NOMO-1 treated with DMSO at 0.1 percent for 48 hours (cell line): ENCODE measurements around the gene ERN1.
"Not testable (repeated sequence)": the region's sequence is repeated elsewhere in the genome, so short reads cannot be mapped to it uniquely, and the experiment has no call there.

Experiments
- DNase-seq: peaks from one replicate; lab custom pipeline; 2025; ENCODE audit not compliant: unreplicated experiment; lab: John Stamatoyannopoulos, UW

The ERN1 gene

GRCh38 chr17:64036198-64036922 lies 93.6 kb downstream of the ERN1 start:
- no peak for DNase-seq

GRCh38 chr17:64032081-64032480 lies 97.9 kb downstream of the ERN1 start:
- DNase-seq, result no peak

- peak; percentile 26 for DNase-seq
Measured at GRCh38 chr17:64028874-64029464, 101.0 kb downstream of the ERN1 start.

GRCh38 chr17:64025732-64026294 lies 104.1 kb downstream of the ERN1 start:
- peak; percentile 87 for DNase-seq

- DNase-seq, result no peak
Measured at GRCh38 chr17:64024781-64025731, 104.9 kb downstream of the ERN1 start.

- no peak for DNase-seq
Measured at GRCh38 chr17:64024215-64024654, 105.7 kb downstream of the ERN1 start.

GRCh38 chr17:64022611-64023063 lies 107.3 kb downstream of the ERN1 start:
- no peak for DNase-seq

GRCh38 chr17:64020056-64020766 lies 109.7 kb downstream of the ERN1 start, which contains the start of gene ICAM2:
ICAM2 (minus strand) TSS chr17:64020633; CDS start chr17:64006691, 13,942 bp downstream.
- DNase-seq, result peak; percentile 82

- not testable (repeated sequence) for DNase-seq
Measured at GRCh38 chr17:64019551-64019961, 110.4 kb downstream of the ERN1 start.

GRCh38 chr17:64017381-64017980 lies 112.5 kb downstream of the ERN1 start:
- DNase-seq, result no peak

GRCh38 chr17:64016974-64017373 lies 113.0 kb downstream of the ERN1 start:
- no peak for DNase-seq

GRCh38 chr17:64016231-64016784 lies 113.6 kb downstream of the ERN1 start:
- no peak for DNase-seq

- no peak for DNase-seq
Measured at GRCh38 chr17:64015447-64015846, 114.5 kb downstream of the ERN1 start.

- DNase-seq, result peak; percentile 75
Measured at GRCh38 chr17:64009571-64010402, 120.2 kb downstream of the ERN1 start.

GRCh38 chr17:64008830-64009229 lies 121.1 kb downstream of the ERN1 start:
- DNase-seq, result no peak

GRCh38 chr17:64008346-64008745 lies 121.6 kb downstream of the ERN1 start:
- DNase-seq, result no peak

- no peak for DNase-seq
Measured at GRCh38 chr17:64007838-64008282, 122.1 kb downstream of the ERN1 start.

GRCh38 chr17:64007089-64007837 lies 122.7 kb downstream of the ERN1 start:
- not testable (repeated sequence) for DNase-seq
